ENCODE data around the gene CAMK2A. TPM values are rescaled to one million over a fixed set of nuclear protein-coding genes. Genes with fewer than 3 reads are reported as not detected.

Gene CAMK2A
- total RNA-seq, 1 experiment from 2014 or later, result 0.33 TPM

DNA sequence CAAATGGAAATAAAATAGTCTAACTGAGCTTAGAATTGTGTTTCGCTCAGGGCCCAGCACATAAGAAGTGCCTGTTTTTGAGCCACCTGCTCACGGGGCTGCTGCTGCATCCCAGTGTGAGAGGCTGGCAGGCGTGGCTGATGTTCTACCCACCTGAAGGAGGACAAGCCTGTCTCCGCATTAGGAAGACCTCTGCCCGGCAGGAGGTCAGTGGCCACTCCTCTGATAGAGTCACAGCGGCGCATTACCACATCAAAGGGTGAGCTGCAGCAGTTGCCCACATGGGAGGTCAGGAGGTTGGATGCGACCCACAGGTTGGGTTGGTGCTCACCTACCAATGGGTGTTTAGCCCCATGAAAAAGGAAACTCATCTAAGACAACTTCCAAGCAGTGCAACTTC lies 103.4 kb downstream of the CAMK2A start:
- Histone ChIP-seq H2BK5ac (ENCODE audit: insufficient read length, low read length) (no peak overlapping the region), H2BK15ac (ENCODE audit: low read depth, low read length) (no peak overlapping the region; the same call in 1 of the 2 replicates), H4K91ac (ENCODE audit: insufficient read length, low read depth, low read length) (no peak overlapping the region), H4K8ac (replicated peaks; ENCODE audit: insufficient read length, low read depth, low read length) (no peak overlapping the region), H4K20me1 (ENCODE audit: control insufficient read depth, insufficient read depth, insufficient read length) (no peaks in the 10 kb centered on the region), H2BK120ac (ENCODE audit: low read depth, low read length, poor library complexity, severe bottlenecking) (no peak overlapping the region), H2AFZ (ENCODE audit: low read length) (no peak overlapping the region), H3K23ac (ENCODE audit: insufficient read length, low read depth, low read length) (no peak overlapping the region), H3K14ac (ENCODE audit: insufficient read depth, low read length) (no peak overlapping the region), H3K27me3 (ENCODE audit: insufficient read depth, low read length) (peaks cover 38% of the 10 kb centered on the region), H2BK20ac (ENCODE audit: low read depth, low read length, poor library complexity, severe bottlenecking) (no peak overlapping the region), H4K5ac (ENCODE audit: insufficient read length, low read depth, low read length) (no peak overlapping the region), H3T11ph (ENCODE audit: low read length) (no peak overlapping the region), H3K23me2 (ENCODE audit: insufficient read length, low read depth, low read length, poor library complexity, severe bottlenecking) (peaks cover 9% of the 10 kb centered on the region), H3K4me1 (ENCODE audit: insufficient read depth, low read length) (peaks cover 5% of the 10 kb centered on the region; the same call in 1 of the 2 replicates), H2AK5ac (ENCODE audit: insufficient read length, low read length) (no peak overlapping the region), H3K79me2 (ENCODE audit: insufficient read depth, low read length) (no peaks in the 10 kb centered on the region), H2BK12ac (ENCODE audit: insufficient read length, low read depth, low read length) (no peak overlapping the region), H3K9ac (ENCODE audit: extremely low read depth, insufficient read length, low read length) (no peak overlapping the region), H3K27ac (ENCODE audit: insufficient read length, low read depth, low read length) (no peak overlapping the region), H3K56ac (ENCODE audit: insufficient read length, low read depth, low read length) (no peak overlapping the region), H3K4me2 (ENCODE audit: insufficient read depth, insufficient read length, low read length) (no peak overlapping the region), H3K18ac (ENCODE audit: insufficient read length, low read depth, low read length) (no peak overlapping the region), H3K4ac (ENCODE audit: low read depth, low read length) (no peak overlapping the region), H3K9me3 (ENCODE audit: control insufficient read depth, low read depth, low read length) (no peaks in the 10 kb centered on the region), H3K79me1 (ENCODE audit: insufficient read depth, low read depth, low read length, poor library complexity, severe bottlenecking) (no peaks in the 10 kb centered on the region)
- H3K4me1 Mint-ChIP-seq, result peaks cover 22 to 33% of the 10 kb centered on the region in 2 experiments
- H3K27me3 Mint-ChIP-seq (ENCODE audit: low read depth), result peaks cover 97% of the 10 kb centered on the region
- TF ChIP-seq, protein P1, sequence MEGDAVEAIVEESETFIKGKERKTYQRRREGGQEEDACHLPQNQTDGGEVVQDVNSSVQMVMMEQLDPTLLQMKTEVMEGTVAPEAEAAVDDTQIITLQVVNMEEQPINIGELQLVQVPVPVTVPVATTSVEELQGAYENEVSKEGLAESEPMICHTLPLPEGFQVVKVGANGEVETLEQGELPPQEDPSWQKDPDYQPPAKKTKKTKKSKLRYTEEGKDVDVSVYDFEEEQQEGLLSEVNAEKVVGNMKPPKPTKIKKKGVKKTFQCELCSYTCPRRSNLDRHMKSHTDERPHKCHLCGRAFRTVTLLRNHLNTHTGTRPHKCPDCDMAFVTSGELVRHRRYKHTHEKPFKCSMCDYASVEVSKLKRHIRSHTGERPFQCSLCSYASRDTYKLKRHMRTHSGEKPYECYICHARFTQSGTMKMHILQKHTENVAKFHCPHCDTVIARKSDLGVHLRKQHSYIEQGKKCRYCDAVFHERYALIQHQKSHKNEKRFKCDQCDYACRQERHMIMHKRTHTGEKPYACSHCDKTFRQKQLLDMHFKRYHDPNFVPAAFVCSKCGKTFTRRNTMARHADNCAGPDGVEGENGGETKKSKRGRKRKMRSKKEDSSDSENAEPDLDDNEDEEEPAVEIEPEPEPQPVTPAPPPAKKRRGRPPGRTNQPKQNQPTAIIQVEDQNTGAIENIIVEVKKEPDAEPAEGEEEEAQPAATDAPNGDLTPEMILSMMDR (conservative IDR thresholded peaks at IDR 0.05), result no peak
- no peak overlapping the region for H3K4me3 Mint-ChIP-seq
- H3K9me3 Mint-ChIP-seq, result no peaks in the 10 kb centered on the region; a peak in 1 of 5 replicates
- WGBS (ENCODE audit: extremely low coverage, insufficient read length, low lambda C conversion rate), result no CpG with 5 or more reads among the region's 8 CpGs
- H3K36me3 Mint-ChIP-seq (ENCODE audit: insufficient read depth in 1 of 3, low read depth in 3 of 3), result no peaks in the 10 kb centered on the region; a peak in 1 of 7 replicates
- H3K27ac Mint-ChIP-seq, result no peak overlapping the region
- peak; percentile 73 for DNase-seq

All from H9 (cell line).